Esophagus squamous epithelium (tissue), 5 donors: ENCODE measurements around the gene NRP2. TPM values are rescaled to one million over a fixed set of nuclear protein-coding genes. Genes with fewer than 3 reads are reported as not detected.

Source experiments
- DNase-seq: peaks from one replicate; lab custom pipeline; 2025; lab: John Stamatoyannopoulos, UW
- H3K27ac ChIP-seq, 4 donors: fragments of 200-600 bp; sonication (generic); one replicate each; pipeline ENCODE4 v1.5.1; 2016 to 2019; ENCODE audit warnings: mild to moderate bottlenecking in 1 of 4
- H3K27me3 ChIP-seq, 4 donors: fragments of 200-600 bp; sonication (generic); 1 replicate in 3 of 4; 2 replicates in 1 of 4; pipeline versions ENCODE4 v1.5.1 to v1.6.0; 2017 to 2021; ENCODE audit warnings: antibody characterized with exemption in 1 of 4
- H3K36me3 ChIP-seq, 3 donors: fragments of 200-600 bp; sonication (generic); one replicate each; pipeline ENCODE4 v1.5.1; 2016 to 2019
- H3K4me1 ChIP-seq, 3 donors: fragments of 200-600 bp; sonication (generic); one replicate each; pipeline ENCODE4 v1.5.1; 2017 to 2019
- H3K4me3 ChIP-seq, 4 donors: fragments of 200-600 bp; sonication (generic); 1 replicate in 3 of 4; 2 replicates in 1 of 4; pipeline ENCODE4 v1.5.1; 2016 to 2019; ENCODE audit warnings: mild to moderate bottlenecking in 2 of 4, moderate library complexity in 1 of 4
- H3K9me3 ChIP-seq, 3 donors: fragments of 200-600 bp; sonication (generic); one replicate each; pipeline ENCODE4 v1.5.1; 2016 to 2019
- CTCF ChIP-seq, 6 experiments: fragments of 450-650 bp in 4 of 6; fragments of 200-600 bp in 2 of 6; sonication (generic) in 2 of 6; IDR thresholded peaks; one replicate each; pipeline ENCODE4 v1.5.1; 2016 to 2019; ENCODE audit warnings: antibody characterized with exemption in 6 of 6, mild to moderate bottlenecking in 4 of 6, moderate library complexity in 4 of 6
- POLR2A ChIP-seq, 4 donors: fragments of 450-650 bp; IDR thresholded peaks; one replicate each; pipeline ENCODE4 v1.6.1; 2017; ENCODE audit warnings: antibody characterized with exemption in 4 of 4, mild to moderate bottlenecking in 4 of 4, moderate library complexity in 3 of 4
- WGBS, 2 donors: methylation state at CpG; one replicate each; pipeline ENCODE4 v1.1.5; 2018; 5-methylcytosine and 5-hydroxymethylcytosine counted together
- intact Hi-C: fragments of 100-400 bp; cut with DNase I; formaldehyde crosslinking; loops from one replicate; pipeline ENCODE4 v1.15.0; 2022
- total RNA-seq, 4 donors: library from RNA; depleted of rRNA; stranded (reverse); fragments of >200 nt; gene quantifications; one replicate each; pipeline ENCODE4 v1.1.0, GENCODE V29; 2016
- donor health status: DM: yes; HTN: yes; CAD: no.

NRP2 gene
- total RNA-seq, 4 donors from 2014 or later = 7.1 to 58.6 (median 21.4) TPM

GRCh38 chr2:205835923-205836322, 153.6 kb downstream of the NRP2 start:
- 53 to 69% methylated on average over 5 of the region's 5 CpGs for WGBS, 2 donors
- no peak for TF ChIP-seq POLR2A (IDR thresholded peaks at IDR 0.05)
- no peak for TF ChIP-seq CTCF (IDR thresholded peaks at IDR 0.05)
- Histone ChIP-seq H3K9me3 (no peaks in the 10 kb centered on the region), H3K4me3 (no peak overlapping the region), H3K36me3 (no peaks in the 10 kb centered on the region), H3K27me3 (no peaks in the 10 kb centered on the region), H3K27ac (peak overlapping the region in 2 of 4 donors; percentile 69 to 74), H3K4me1 (peaks cover 4 to 34% (median 8%) of the 10 kb centered on the region in 3 donors)
- no peak for DNase-seq
- intact Hi-C loops = no loop called here

GRCh38 chr2:205836477-205837221, 154.3 kb downstream of the NRP2 start:
- intact Hi-C loops = no loop called here
- H3K27ac ChIP-seq = peak overlapping the region in 2 of 4 donors; percentile 69 to 74
- H3K4me3 ChIP-seq = no peak overlapping the region
- TF ChIP-seq CTCF (IDR thresholded peaks at IDR 0.05) = no peak
- TF ChIP-seq POLR2A (IDR thresholded peaks at IDR 0.05) = no peak
- peaks cover 4 to 34% (median 8%) of the 10 kb centered on the region in 3 donors for H3K4me1 ChIP-seq
- H3K36me3 ChIP-seq = no peaks in the 10 kb centered on the region
- WGBS, 2 donors = 63 to 79% methylated on average over 13 of the region's 13 CpGs
- H3K27me3 ChIP-seq = no peaks in the 10 kb centered on the region
- H3K9me3 ChIP-seq = no peaks in the 10 kb centered on the region
- no peak for DNase-seq

- no peak for DNase-seq
- Histone ChIP-seq H3K36me3 (no peaks in the 10 kb centered on the region), H3K27me3 (no peaks in the 10 kb centered on the region), H3K4me1 (peaks cover 4 to 34% (median 8%) of the 10 kb centered on the region in 3 donors), H3K27ac (peak overlapping the region in 1 of 4 donors; percentile 69), H3K4me3 (no peak overlapping the region), H3K9me3 (no peaks in the 10 kb centered on the region)
- 31 to 60% methylated on average over 1 of the region's 1 CpG for WGBS, 2 donors
- TF ChIP-seq CTCF (IDR thresholded peaks at IDR 0.05) (no peak), POLR2A (IDR thresholded peaks at IDR 0.05) (no peak)
- intact Hi-C loops = no loop called here
Measured at GRCh38 chr2:205837663-205838062, 155.4 kb downstream of the NRP2 start.

- H3K36me3 ChIP-seq = no peaks in the 10 kb centered on the region
- no peak for DNase-seq
- TF ChIP-seq POLR2A (IDR thresholded peaks at IDR 0.05) (no peak), CTCF (IDR thresholded peaks at IDR 0.05) (no peak)
- H3K9me3 ChIP-seq = no peaks in the 10 kb centered on the region
- H3K27ac ChIP-seq = no peak overlapping the region
- no peaks in the 10 kb centered on the region for H3K27me3 ChIP-seq
- H3K4me1 ChIP-seq = peaks cover 0 to 15% (median 0%) of the 10 kb centered on the region in 3 donors
- H3K4me3 ChIP-seq = no peak overlapping the region
- 65 to 70% methylated on average over 3 of the region's 3 CpGs for WGBS, 2 donors
- intact Hi-C loops = no loop called here
Measured at GRCh38 chr2:205845446-205845845, 163.1 kb downstream of the NRP2 start.
